WI38 (cell line): Measurements from ENCODE around the gene PPP4R3A.

ENCODE experiments used
- H3K4me3 ChIP-seq: 2 replicates; pipeline ENCODE4 v1.5.1; 2011; ENCODE audit warnings: low read depth, mild to moderate bottlenecking, control low read depth, low read length
- CTCF ChIP-seq: IDR thresholded peaks from 2 replicates; pipeline ENCODE4 v1.5.1; 2012; ENCODE audit warnings: low read depth, mild to moderate bottlenecking, control low read depth, low read length

PPP4R3A gene

GRCh38 chr14:91458612-91459011, 51.5 kb downstream of the PPP4R3A start:
- TF ChIP-seq CTCF: no peak
- H3K4me3 ChIP-seq: no peak overlapping the region

GRCh38 chr14:91456283-91456682, 53.8 kb downstream of the PPP4R3A start:
- TF ChIP-seq CTCF: no peak

GRCh38 chr14:91454580-91454979, 55.5 kb downstream of the PPP4R3A start:
- H3K4me3 ChIP-seq: no peak overlapping the region
- no peak for TF ChIP-seq CTCF

More at GRCh38 chr14:91456283-91456682, 53.8 kb downstream of the PPP4R3A start:
- no peak overlapping the region for H3K4me3 ChIP-seq

GRCh38 chr14:91454155-91454554, 56.0 kb downstream of the PPP4R3A start:
- TF ChIP-seq CTCF: no peak
- H3K4me3 ChIP-seq: no peak overlapping the region

GRCh38 chr14:91453744-91454143, 56.4 kb downstream of the PPP4R3A start:
- no peak for TF ChIP-seq CTCF

GRCh38 chr14:91444335-91445020, 65.6 kb downstream of the PPP4R3A start:
- H3K4me3 ChIP-seq: no peak overlapping the region
- TF ChIP-seq CTCF: no peak

More at GRCh38 chr14:91453744-91454143, 56.4 kb downstream of the PPP4R3A start:
- no peak overlapping the region for H3K4me3 ChIP-seq

- no peak for TF ChIP-seq CTCF
- no peak overlapping the region for H3K4me3 ChIP-seq
These were observed 70.8 kb downstream of the PPP4R3A start for GRCh38 chr14:91439345-91439744.
